ACC112 (cell line): Measurements from ENCODE around the gene THEM4.

Experiments
- H2AFZ ChIP-seq: fragments of 200-600 bp; sonication (generic); one replicate; pipeline ENCODE4 v1.6.0; 2017; ENCODE audit warnings: antibody characterized with exemption, low read length; ENCODE audit not compliant: unreplicated experiment
- H3K27ac ChIP-seq: fragments of 200-600 bp; sonication (generic); 2 replicates; pipeline ENCODE4 v1.5.1; 2014; ENCODE audit warnings: low read depth, mild to moderate bottlenecking, antibody characterized with exemption, low read length, moderate library complexity
- H3K27me3 ChIP-seq: fragments of 200-600 bp; sonication (generic); 2 replicates; pipeline ENCODE4 v1.6.1; 2014; ENCODE audit warnings: mild to moderate bottlenecking, antibody characterized with exemption, low read length, moderate library complexity, mixed read lengths; ENCODE audit not compliant: insufficient read depth
- H3K36me3 ChIP-seq: fragments of 200-600 bp; sonication (generic); 2 replicates; pipeline ENCODE4 v1.6.1; 2016; ENCODE audit warnings: mild to moderate bottlenecking, antibody characterized with exemption, low read length, moderate library complexity, mixed read lengths; ENCODE audit not compliant: insufficient read depth
- H3K4me1 ChIP-seq: fragments of 200-600 bp; sonication (generic); one replicate; pipeline ENCODE4 v1.6.1; 2016; ENCODE audit warnings: low read length, mixed read lengths; ENCODE audit not compliant: insufficient read depth, unreplicated experiment, control insufficient read depth
- H3K4me3 ChIP-seq: fragments of 200-600 bp; sonication (generic); 2 replicates; pipeline ENCODE4 v1.5.1; 2014; ENCODE audit warnings: mild to moderate bottlenecking, low read depth, low read length
- H3K79me2 ChIP-seq: fragments of 200-600 bp; sonication (generic); one replicate; pipeline ENCODE4 v1.6.0; 2016; ENCODE audit warnings: low read length; ENCODE audit not compliant: control insufficient read depth, unreplicated experiment, insufficient read depth

THEM4 gene

GRCh38 chr1:151944857-151945575 is 35.7 kb upstream of the THEM4 start:
- H3K36me3 ChIP-seq = no peaks in the 10 kb centered on the region
- no peaks in the 10 kb centered on the region for H3K27me3 ChIP-seq
- H2AFZ ChIP-seq = no peak overlapping the region
- H3K27ac ChIP-seq = peak overlapping the region; percentile 93
- no peaks in the 10 kb centered on the region for H3K79me2 ChIP-seq
- H3K4me1 ChIP-seq = peaks cover 47% of the 10 kb centered on the region
- H3K4me3 ChIP-seq = peak overlapping the region; percentile 46

GRCh38 chr1:151944126-151944856 is 35.0 kb upstream of the THEM4 start:
- no peak overlapping the region for H3K4me3 ChIP-seq
- peak overlapping the region; percentile 93 for H3K27ac ChIP-seq
- H2AFZ ChIP-seq = no peak overlapping the region
- H3K4me1 ChIP-seq = peaks cover 47% of the 10 kb centered on the region
- no peaks in the 10 kb centered on the region for H3K27me3 ChIP-seq
- no peaks in the 10 kb centered on the region for H3K79me2 ChIP-seq
- no peaks in the 10 kb centered on the region for H3K36me3 ChIP-seq

- Histone ChIP-seq H3K36me3 (no peaks in the 10 kb centered on the region), H3K79me2 (no peaks in the 10 kb centered on the region), H3K27ac (no peak overlapping the region), H3K27me3 (no peaks in the 10 kb centered on the region), H2AFZ (no peak overlapping the region), H3K4me1 (peaks cover 47% of the 10 kb centered on the region), H3K4me3 (no peak overlapping the region)
Measured at GRCh38 chr1:151943591-151943990, 34.3 kb upstream of the THEM4 start.

- no peak overlapping the region for H3K4me3 ChIP-seq
- no peaks in the 10 kb centered on the region for H3K36me3 ChIP-seq
- H2AFZ ChIP-seq = no peak overlapping the region
- H3K27ac ChIP-seq = peak overlapping the region; percentile 25
- no peaks in the 10 kb centered on the region for H3K79me2 ChIP-seq
- peaks cover 47% of the 10 kb centered on the region for H3K4me1 ChIP-seq
- no peaks in the 10 kb centered on the region for H3K27me3 ChIP-seq
Measured at GRCh38 chr1:151942882-151943281, 33.6 kb upstream of the THEM4 start.

GRCh38 chr1:151940541-151940940 is 31.2 kb upstream of the THEM4 start:
- no peaks in the 10 kb centered on the region for H3K27me3 ChIP-seq
- no peaks in the 10 kb centered on the region for H3K79me2 ChIP-seq
- peaks cover 31% of the 10 kb centered on the region for H3K4me1 ChIP-seq
- H3K4me3 ChIP-seq = no peak overlapping the region
- H3K27ac ChIP-seq = peak overlapping the region; percentile 93
- H2AFZ ChIP-seq = no peak overlapping the region
- H3K36me3 ChIP-seq = no peaks in the 10 kb centered on the region

- no peak overlapping the region for H3K27ac ChIP-seq
- no peaks in the 10 kb centered on the region for H3K36me3 ChIP-seq
- H2AFZ ChIP-seq = no peak overlapping the region
- no peaks in the 10 kb centered on the region for H3K27me3 ChIP-seq
- no peaks in the 10 kb centered on the region for H3K79me2 ChIP-seq
- H3K4me1 ChIP-seq = peaks cover 26% of the 10 kb centered on the region
- H3K4me3 ChIP-seq = no peak overlapping the region
Measured at GRCh38 chr1:151939779-151940178, 30.5 kb upstream of the THEM4 start.

- no peaks in the 10 kb centered on the region for H3K27me3 ChIP-seq
- no peak overlapping the region for H2AFZ ChIP-seq
- H3K36me3 ChIP-seq = no peaks in the 10 kb centered on the region
- no peak overlapping the region for H3K27ac ChIP-seq
- H3K79me2 ChIP-seq = no peaks in the 10 kb centered on the region
- H3K4me3 ChIP-seq = no peak overlapping the region
- peaks cover 24% of the 10 kb centered on the region for H3K4me1 ChIP-seq
Measured at GRCh38 chr1:151939141-151939540, 29.8 kb upstream of the THEM4 start.

- Histone ChIP-seq H3K4me1 (peaks cover 20% of the 10 kb centered on the region), H3K79me2 (no peaks in the 10 kb centered on the region), H3K27me3 (no peaks in the 10 kb centered on the region), H2AFZ (peak overlapping the region; percentile 24), H3K4me3 (no peak overlapping the region), H3K27ac (no peak overlapping the region), H3K36me3 (no peaks in the 10 kb centered on the region)
Measured at GRCh38 chr1:151936653-151937052, 27.3 kb upstream of the THEM4 start.

- H3K4me3 ChIP-seq = no peak overlapping the region
- H3K36me3 ChIP-seq = no peaks in the 10 kb centered on the region
Measured at GRCh38 chr1:151935894-151936602, 26.7 kb upstream of the THEM4 start.

GRCh38 chr1:151935154-151935553 is 25.8 kb upstream of the THEM4 start:
- H3K36me3 ChIP-seq = no peaks in the 10 kb centered on the region
- H3K79me2 ChIP-seq = no peaks in the 10 kb centered on the region
- H3K27ac ChIP-seq = no peak overlapping the region
- H2AFZ ChIP-seq = no peak overlapping the region
- H3K4me1 ChIP-seq = peaks cover 8% of the 10 kb centered on the region
- no peak overlapping the region for H3K4me3 ChIP-seq
- H3K27me3 ChIP-seq = no peaks in the 10 kb centered on the region

More at GRCh38 chr1:151935894-151936602, 26.7 kb upstream of the THEM4 start:
- Histone ChIP-seq H2AFZ (no peak overlapping the region), H3K27ac (no peak overlapping the region), H3K27me3 (no peaks in the 10 kb centered on the region), H3K4me1 (peaks cover 17% of the 10 kb centered on the region), H3K79me2 (no peaks in the 10 kb centered on the region)
